ENCODE measurements around the gene CLPX.
"Not testable (repeated sequence)": the region's sequence is repeated elsewhere in the genome, so short reads cannot be mapped to it uniquely, and the experiment has no call there.

CLPX gene

DNA sequence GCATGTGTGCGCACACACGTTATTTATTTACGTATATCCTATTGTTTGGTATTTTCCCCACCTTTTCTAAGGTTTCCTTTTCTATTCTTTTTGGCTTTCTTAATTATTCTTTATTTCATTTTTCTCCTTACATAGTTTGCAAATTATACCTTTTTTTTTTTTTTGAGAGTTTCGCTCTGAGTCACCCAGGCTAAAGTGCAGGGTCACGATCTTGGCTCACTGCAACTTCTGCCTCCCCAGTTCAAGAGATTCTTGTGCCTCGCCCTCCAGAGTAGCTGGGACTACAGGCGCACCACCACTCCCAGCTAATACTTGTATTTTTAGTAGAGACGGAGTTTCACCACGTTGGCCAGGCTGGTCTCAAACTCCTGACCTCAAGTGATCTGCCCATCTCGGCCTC is 46.2 kb upstream of the CLPX start:
- no peak for DNase-seq
- Histone ChIP-seq H4K20me1 (ENCODE audit: insufficient read depth, low read length) (no peaks in the 10 kb centered on the region), H3K9me3 (replicated peaks; ENCODE audit: insufficient read depth, low read length) (no peaks in the 10 kb centered on the region), H3K27me3 (replicated peaks; ENCODE audit: insufficient read depth, low read length) (no peaks in the 10 kb centered on the region), H3K27ac (ENCODE audit: low read length) (no peak overlapping the region), H3K4me1 (ENCODE audit: low read length) (no peaks in the 10 kb centered on the region), H3K9ac (ENCODE audit: low read length) (no peak overlapping the region), H2AFZ (ENCODE audit: low read length) (no peak overlapping the region), H3K36me3 (replicated peaks; ENCODE audit: insufficient read depth, low read length) (no peaks in the 10 kb centered on the region), H3K79me2 (ENCODE audit: low read length) (no peaks in the 10 kb centered on the region), H3K4me3 (ENCODE audit: low read length) (no peak overlapping the region), H3K4me2 (ENCODE audit: low read depth, low read length) (no peak overlapping the region), H3K9me2 (replicated peaks; ENCODE audit: insufficient read depth, low read length) (no peaks in the 10 kb centered on the region), H3F3A (ENCODE audit: insufficient read depth, low read length) (no peaks in the 10 kb centered on the region)
- no peak for TF ChIP-seq CTCF (IDR thresholded peaks at IDR 0.05; ENCODE audit: low read length)

DNA sequence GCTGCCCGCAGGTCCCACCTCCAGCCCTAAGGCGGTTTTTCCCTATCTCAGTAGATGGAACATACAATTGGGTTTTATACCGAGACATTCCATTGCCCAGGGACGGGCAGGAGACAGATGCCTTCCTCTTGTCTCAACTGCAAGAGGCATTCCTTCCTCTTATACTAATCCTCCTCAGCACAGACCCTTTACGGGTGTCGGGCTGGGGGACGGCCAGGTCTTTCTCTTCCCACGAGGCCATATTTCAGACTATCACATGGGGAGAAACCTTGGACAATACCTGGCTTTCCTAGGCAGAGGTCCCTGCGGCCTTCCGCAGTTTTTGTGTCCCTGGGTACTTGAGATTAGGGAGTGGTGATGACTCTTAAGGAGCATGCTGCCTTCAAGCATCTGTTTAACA is 41.8 kb upstream of the CLPX start:
- DNase-seq; H3K27ac ChIP-seq (ENCODE audit: low read length); H3K79me2 ChIP-seq (ENCODE audit: low read length); H3K4me2 ChIP-seq (ENCODE audit: low read depth, low read length); H3K9me2 ChIP-seq (replicated peaks; ENCODE audit: insufficient read depth, low read length); H3K9me3 ChIP-seq (replicated peaks; ENCODE audit: insufficient read depth, low read length); H3F3A ChIP-seq (ENCODE audit: insufficient read depth, low read length); H4K20me1 ChIP-seq (ENCODE audit: insufficient read depth, low read length); H3K9ac ChIP-seq (ENCODE audit: low read length); H3K4me3 ChIP-seq (ENCODE audit: low read length); H2AFZ ChIP-seq (ENCODE audit: low read length); H3K36me3 ChIP-seq (replicated peaks; ENCODE audit: insufficient read depth, low read length); H3K27me3 ChIP-seq (replicated peaks; ENCODE audit: insufficient read depth, low read length); H3K4me1 ChIP-seq (ENCODE audit: low read length): not testable (repeated sequence)

DNA sequence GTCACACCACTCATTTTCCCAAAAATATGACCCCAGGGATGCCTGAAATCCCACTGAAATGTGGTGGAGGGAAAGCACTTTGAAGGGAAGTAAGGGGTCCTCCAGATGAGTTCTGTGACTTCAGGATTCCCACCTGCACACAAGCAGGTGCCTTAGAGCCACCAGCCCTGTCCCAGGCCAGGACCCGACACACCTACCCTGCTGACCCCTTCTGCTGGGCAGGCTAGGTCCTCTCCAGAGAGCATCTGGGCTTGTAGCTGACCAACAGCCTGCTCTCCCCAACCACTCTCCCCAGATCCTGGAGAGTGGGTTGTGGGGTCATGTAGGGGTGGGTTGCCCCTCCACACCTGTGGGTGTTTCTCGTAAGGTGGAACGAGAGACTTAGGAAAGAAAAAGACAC is 41.1 kb upstream of the CLPX start:
- no peaks in the 10 kb centered on the region for H3K9me2 ChIP-seq (replicated peaks; ENCODE audit: insufficient read depth, low read length)
- H2AFZ ChIP-seq (ENCODE audit: low read length), result no peak overlapping the region
- H3K79me2 ChIP-seq (ENCODE audit: low read length), result no peaks in the 10 kb centered on the region
- no peaks in the 10 kb centered on the region for H3K9me3 ChIP-seq (replicated peaks; ENCODE audit: insufficient read depth, low read length)
- no peaks in the 10 kb centered on the region for H4K20me1 ChIP-seq (ENCODE audit: insufficient read depth, low read length)
- H3K4me3 ChIP-seq (ENCODE audit: low read length), result no peak overlapping the region
- no peak overlapping the region for H3K4me2 ChIP-seq (ENCODE audit: low read depth, low read length)
- H3K36me3 ChIP-seq (replicated peaks; ENCODE audit: insufficient read depth, low read length), result no peaks in the 10 kb centered on the region
- H3K27me3 ChIP-seq (replicated peaks; ENCODE audit: insufficient read depth, low read length), result no peaks in the 10 kb centered on the region
- no peak for DNase-seq
- no peak overlapping the region for H3K9ac ChIP-seq (ENCODE audit: low read length)
- TF ChIP-seq EZH2phosphoT487 (IDR thresholded peaks at IDR 0.05; ENCODE audit: low read length), result no peak
- no peak for TF ChIP-seq EZH2 (optimal IDR thresholded peaks at IDR 0.05; ENCODE audit: low read depth, low read length)
- no peak for TF ChIP-seq CTCF (IDR thresholded peaks at IDR 0.05; ENCODE audit: low read length)
- H3F3A ChIP-seq (ENCODE audit: insufficient read depth, low read length), result no peaks in the 10 kb centered on the region
- no peak overlapping the region for H3K27ac ChIP-seq (ENCODE audit: low read length)
- H3K4me1 ChIP-seq (ENCODE audit: low read length), result no peaks in the 10 kb centered on the region

GRCh38 chr15:65223996-65224395 is 38.9 kb upstream of the CLPX start:
- DNase-seq, result no peak
- H3K27ac ChIP-seq (ENCODE audit: low read length), result no peak overlapping the region
- no peaks in the 10 kb centered on the region for H4K20me1 ChIP-seq (ENCODE audit: insufficient read depth, low read length)
- no peak overlapping the region for H3K4me2 ChIP-seq (ENCODE audit: low read depth, low read length)
- H3K79me2 ChIP-seq (ENCODE audit: low read length), result no peaks in the 10 kb centered on the region
- no peaks in the 10 kb centered on the region for H3K36me3 ChIP-seq (replicated peaks; ENCODE audit: insufficient read depth, low read length)
- H2AFZ ChIP-seq (ENCODE audit: low read length), result no peak overlapping the region
- no peaks in the 10 kb centered on the region for H3F3A ChIP-seq (ENCODE audit: insufficient read depth, low read length)
- no peak overlapping the region for H3K4me3 ChIP-seq (ENCODE audit: low read length)
- no peak overlapping the region for H3K9ac ChIP-seq (ENCODE audit: low read length)
- no peaks in the 10 kb centered on the region for H3K27me3 ChIP-seq (replicated peaks; ENCODE audit: insufficient read depth, low read length)
- H3K9me3 ChIP-seq (replicated peaks; ENCODE audit: insufficient read depth, low read length), result no peaks in the 10 kb centered on the region
- TF ChIP-seq CTCF (IDR thresholded peaks at IDR 0.05; ENCODE audit: low read length), result no peak
- TF ChIP-seq EZH2 (optimal IDR thresholded peaks at IDR 0.05; ENCODE audit: low read depth, low read length), result no peak
- TF ChIP-seq EZH2phosphoT487 (IDR thresholded peaks at IDR 0.05; ENCODE audit: low read length), result no peak
- H3K4me1 ChIP-seq (ENCODE audit: low read length), result no peaks in the 10 kb centered on the region
- no peaks in the 10 kb centered on the region for H3K9me2 ChIP-seq (replicated peaks; ENCODE audit: insufficient read depth, low read length)
